Measurements from ENCODE around the gene SLCO3A1.

DNA sequence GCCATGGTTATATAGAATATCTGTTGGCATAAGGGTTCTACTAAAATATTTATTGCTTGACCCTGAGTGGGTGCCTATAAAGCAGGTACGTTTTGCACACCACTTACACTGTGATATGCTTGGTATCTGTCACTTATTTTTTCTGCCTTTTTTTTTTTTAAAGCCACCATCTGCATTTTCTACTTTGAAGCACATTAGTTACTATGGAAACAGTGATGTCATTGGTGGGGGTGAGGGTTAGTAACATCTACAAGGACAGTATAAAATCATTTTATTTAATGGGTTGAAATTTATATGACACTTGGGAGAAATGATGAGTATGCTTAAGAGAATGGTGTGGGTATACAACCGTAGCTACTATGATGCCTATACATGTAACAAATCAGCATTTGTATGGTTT, 25.6 kb downstream of the SLCO3A1 start:
- TF ChIP-seq, protein P1, sequence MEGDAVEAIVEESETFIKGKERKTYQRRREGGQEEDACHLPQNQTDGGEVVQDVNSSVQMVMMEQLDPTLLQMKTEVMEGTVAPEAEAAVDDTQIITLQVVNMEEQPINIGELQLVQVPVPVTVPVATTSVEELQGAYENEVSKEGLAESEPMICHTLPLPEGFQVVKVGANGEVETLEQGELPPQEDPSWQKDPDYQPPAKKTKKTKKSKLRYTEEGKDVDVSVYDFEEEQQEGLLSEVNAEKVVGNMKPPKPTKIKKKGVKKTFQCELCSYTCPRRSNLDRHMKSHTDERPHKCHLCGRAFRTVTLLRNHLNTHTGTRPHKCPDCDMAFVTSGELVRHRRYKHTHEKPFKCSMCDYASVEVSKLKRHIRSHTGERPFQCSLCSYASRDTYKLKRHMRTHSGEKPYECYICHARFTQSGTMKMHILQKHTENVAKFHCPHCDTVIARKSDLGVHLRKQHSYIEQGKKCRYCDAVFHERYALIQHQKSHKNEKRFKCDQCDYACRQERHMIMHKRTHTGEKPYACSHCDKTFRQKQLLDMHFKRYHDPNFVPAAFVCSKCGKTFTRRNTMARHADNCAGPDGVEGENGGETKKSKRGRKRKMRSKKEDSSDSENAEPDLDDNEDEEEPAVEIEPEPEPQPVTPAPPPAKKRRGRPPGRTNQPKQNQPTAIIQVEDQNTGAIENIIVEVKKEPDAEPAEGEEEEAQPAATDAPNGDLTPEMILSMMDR (IDR thresholded peaks at IDR 0.05) = no peak
- TF ChIP-seq POLR2A (IDR thresholded peaks at IDR 0.05) = no peak
- no peak for TF ChIP-seq POLR2AphosphoS5 (IDR thresholded peaks at IDR 0.05)
